Measurements from ENCODE around the gene CHODL. TPM values are rescaled to one million over a fixed set of nuclear protein-coding genes. Genes with fewer than 3 reads are reported as not detected.

The CHODL gene
- total RNA-seq: 0.96 and 0.98 TPM in 2 replicates
- long read RNA-seq, partial matches to known transcripts: 2 of 2 reads
- long read RNA-seq, other reads (novel, unspliced or antisense): 0 of 2 reads

- Mint-ChIP-seq H3K9me3 (no peaks in the 10 kb centered on the region), H3K27me3 (ENCODE audit: low read depth) (peaks cover 56% of the 10 kb centered on the region), H3K4me3 (peak within 1 kb of the TSS; percentile 89), H3K36me3 (ENCODE audit: low read depth) (no peaks in the 10 kb centered on the region), H3K4me1 (peaks cover 5% of the 10 kb centered on the region), H3K27ac (ENCODE audit: unreplicated experiment) (peak within 1 kb of the TSS; percentile 89)
- no peak for TF ChIP-seq CTCF (conservative IDR thresholded peaks at IDR 0.05)
- DNase-seq (ENCODE audit: low read depth, low spot score): peak; percentile 9
These were observed at the start of gene CHODL for GRCh38 chr21:18244671-18245463. Gene CHODL (plus strand): TSS chr21:18244833. CDS start chr21:18245224, 391 bp downstream.

- TF ChIP-seq CTCF (conservative IDR thresholded peaks at IDR 0.05): no peak
- H3K27ac Mint-ChIP-seq (ENCODE audit: unreplicated experiment): no peak overlapping the region
- peaks cover 2% of the 10 kb centered on the region for H3K9me3 Mint-ChIP-seq
- H3K4me3 Mint-ChIP-seq: no peak overlapping the region
- no peaks in the 10 kb centered on the region for H3K27me3 Mint-ChIP-seq (ENCODE audit: low read depth)
- H3K4me1 Mint-ChIP-seq: no peaks in the 10 kb centered on the region
- no peak for DNase-seq (ENCODE audit: low read depth, low spot score)
- H3K36me3 Mint-ChIP-seq (ENCODE audit: low read depth): no peaks in the 10 kb centered on the region
These were observed 39.7 kb upstream of the CHODL start for GRCh38 chr21:18204931-18205330.

- Mint-ChIP-seq H3K9me3 (peaks cover 8% of the 10 kb centered on the region), H3K27ac (ENCODE audit: unreplicated experiment) (no peak overlapping the region)
These were observed 26.3 kb upstream of the CHODL start for GRCh38 chr21:18218331-18218730.

GRCh38 chr21:18220498-18220897 is 24.1 kb upstream of the CHODL start:
- Mint-ChIP-seq H3K36me3 (ENCODE audit: low read depth) (peaks cover 3% of the 10 kb centered on the region), H3K27ac (ENCODE audit: unreplicated experiment) (no peak overlapping the region), H3K4me3 (no peak overlapping the region), H3K4me1 (no peaks in the 10 kb centered on the region), H3K27me3 (ENCODE audit: low read depth) (no peaks in the 10 kb centered on the region), H3K9me3 (peaks cover 8% of the 10 kb centered on the region)
- no peak for TF ChIP-seq CTCF (conservative IDR thresholded peaks at IDR 0.05)
- no peak for DNase-seq (ENCODE audit: low read depth, low spot score)

More at GRCh38 chr21:18218331-18218730, 26.3 kb upstream of the CHODL start:
- DNase-seq (ENCODE audit: low read depth, low spot score): no peak
- Mint-ChIP-seq H3K4me3 (no peak overlapping the region), H3K4me1 (no peaks in the 10 kb centered on the region), H3K27me3 (ENCODE audit: low read depth) (no peaks in the 10 kb centered on the region), H3K36me3 (ENCODE audit: low read depth) (peaks cover 3% of the 10 kb centered on the region)
- no peak for TF ChIP-seq CTCF (conservative IDR thresholded peaks at IDR 0.05)

- no peak overlapping the region for H3K27ac Mint-ChIP-seq (ENCODE audit: unreplicated experiment)
- no peak for TF ChIP-seq CTCF (conservative IDR thresholded peaks at IDR 0.05)
- peaks cover 3% of the 10 kb centered on the region for H3K36me3 Mint-ChIP-seq (ENCODE audit: low read depth)
- peaks cover 5% of the 10 kb centered on the region for H3K9me3 Mint-ChIP-seq
- H3K4me1 Mint-ChIP-seq: no peaks in the 10 kb centered on the region
- no peak for DNase-seq (ENCODE audit: low read depth, low spot score)
- no peak overlapping the region for H3K4me3 Mint-ChIP-seq
- H3K27me3 Mint-ChIP-seq (ENCODE audit: low read depth): no peaks in the 10 kb centered on the region
These were observed 22.3 kb upstream of the CHODL start for GRCh38 chr21:18222346-18222745.

All from neural crest cell (in vitro differentiated cells).